Dermis microvascular lymphatic vessel endothelial cell (primary cell): ENCODE results near the gene DAD1. TPM values are rescaled to one million over a fixed set of nuclear protein-coding genes. Genes with fewer than 3 reads are reported as not detected.

Experiments used
- DNase-seq, 2 donors: peaks; one replicate each; pipeline versions ENCODE4 v3.0.0 to v3.0.0-alpha.2; 2010; ENCODE audit warnings: low read depth in 2 of 2
- total RNA-seq: library from RNA; depleted of rRNA; stranded (reverse); fragments of >200 nt; gene quantifications from 2 replicates; pipeline ENCODE4 v1.2.1, GENCODE V29; 2014

The DAD1 gene
- total RNA-seq, 1 donor from 2014 or later: 301 TPM

DNA sequence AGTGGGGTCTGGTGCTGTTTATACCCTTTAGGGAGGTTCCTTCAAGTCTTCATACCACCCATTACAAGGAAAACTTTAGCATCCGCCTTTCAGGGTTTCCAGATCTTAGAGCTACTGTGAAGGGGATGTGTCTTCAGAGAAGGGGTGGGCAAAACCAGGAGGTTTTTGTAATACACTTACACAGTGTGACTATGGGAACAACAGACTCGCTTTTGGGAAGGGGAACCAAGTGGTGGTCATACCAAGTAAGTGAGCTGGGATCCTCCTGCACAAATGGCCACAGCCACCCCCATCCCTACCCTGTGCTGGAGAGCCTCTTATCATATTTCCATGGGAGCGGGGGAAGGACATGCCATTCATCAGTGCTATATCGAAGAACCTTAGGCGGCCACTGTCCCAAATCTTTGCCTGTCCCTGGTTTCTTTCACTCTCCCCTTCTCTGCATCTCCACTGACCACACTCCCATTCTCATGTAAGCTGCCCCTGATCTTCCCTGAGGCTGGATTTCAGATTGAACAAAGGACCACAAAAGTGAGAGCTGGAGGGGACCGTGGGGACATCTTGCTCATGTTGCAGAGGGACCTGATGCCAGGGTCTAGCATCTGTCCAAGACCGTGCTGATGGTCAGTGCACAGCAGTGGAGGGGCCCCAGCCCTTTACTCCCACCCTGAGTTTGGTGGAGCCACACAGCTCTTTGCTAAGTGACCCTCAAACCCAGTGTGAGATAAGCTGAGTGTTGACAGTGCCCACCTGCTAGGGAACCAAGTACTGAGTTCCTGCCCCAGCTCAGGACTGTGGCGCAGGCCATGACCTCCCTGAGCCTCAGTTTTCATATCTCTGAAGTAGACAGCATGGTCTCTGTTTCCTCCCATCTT is 51.4 kb downstream of the DAD1 start:
- DNase-seq: no peak

DNA sequence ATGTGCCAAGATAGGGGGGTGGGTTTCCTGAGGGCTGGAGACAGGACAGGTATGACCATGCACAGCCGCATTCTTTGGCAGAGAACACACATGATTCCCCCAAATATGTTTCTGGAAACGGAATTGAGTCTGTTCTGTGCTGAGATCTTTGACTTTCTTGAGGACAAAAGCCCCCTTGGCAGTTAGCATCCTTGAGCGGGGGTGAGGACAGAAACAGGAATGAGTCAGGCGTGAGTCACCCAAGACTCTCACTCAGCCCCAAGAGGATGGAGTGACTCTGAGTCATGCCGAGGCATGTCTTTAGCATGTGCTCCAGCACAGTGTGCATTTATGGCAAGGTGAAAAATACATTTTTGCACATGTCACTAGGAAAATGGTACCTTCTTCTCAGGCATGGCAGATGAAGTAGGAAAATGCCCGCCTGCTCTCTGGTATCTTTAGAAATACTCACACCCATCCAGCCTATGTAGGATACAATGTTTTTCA is 52.1 kb downstream of the DAD1 start:
- peak in 1 of 2 donors; percentile 96 for DNase-seq

DNA sequence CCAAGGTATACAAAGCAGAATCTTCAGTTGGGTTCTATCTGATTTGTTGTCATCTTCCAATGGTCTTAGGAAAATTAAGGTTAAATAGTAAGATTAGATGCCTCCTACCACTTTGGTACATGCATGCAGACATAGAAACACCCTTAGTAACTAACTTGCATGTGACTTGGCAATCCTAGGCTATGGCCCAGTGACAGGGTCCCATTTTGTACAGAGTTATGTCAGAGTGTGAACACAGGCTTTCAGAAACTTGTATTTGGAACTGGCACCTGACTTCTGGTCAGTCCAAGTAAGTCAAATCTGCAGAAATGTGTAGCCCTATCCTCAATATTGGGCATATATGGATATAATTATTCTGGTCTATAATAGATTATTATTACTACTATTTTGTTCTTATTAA is 53.1 kb downstream of the DAD1 start:
- no peak for DNase-seq

DNA sequence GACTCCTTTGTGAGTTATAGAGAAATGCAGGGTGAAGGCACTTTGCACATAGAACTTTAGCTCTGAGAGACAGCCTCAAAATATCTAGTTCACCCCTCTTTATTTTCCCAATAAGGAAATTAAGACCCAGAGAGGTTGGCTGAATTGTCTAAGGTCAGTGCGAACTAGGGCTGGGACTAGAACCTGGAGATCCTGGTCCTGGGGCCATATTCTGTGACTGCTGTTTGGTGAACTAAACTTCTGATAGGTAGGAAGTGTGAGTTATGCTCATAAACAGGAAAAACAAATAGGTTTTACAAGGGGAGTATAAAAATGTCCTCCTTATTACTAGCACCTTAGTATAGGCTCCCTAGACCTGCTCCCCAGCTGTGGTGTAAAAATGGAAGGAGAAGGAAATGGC is 53.9 kb downstream of the DAD1 start:
- no peak for DNase-seq

DNA sequence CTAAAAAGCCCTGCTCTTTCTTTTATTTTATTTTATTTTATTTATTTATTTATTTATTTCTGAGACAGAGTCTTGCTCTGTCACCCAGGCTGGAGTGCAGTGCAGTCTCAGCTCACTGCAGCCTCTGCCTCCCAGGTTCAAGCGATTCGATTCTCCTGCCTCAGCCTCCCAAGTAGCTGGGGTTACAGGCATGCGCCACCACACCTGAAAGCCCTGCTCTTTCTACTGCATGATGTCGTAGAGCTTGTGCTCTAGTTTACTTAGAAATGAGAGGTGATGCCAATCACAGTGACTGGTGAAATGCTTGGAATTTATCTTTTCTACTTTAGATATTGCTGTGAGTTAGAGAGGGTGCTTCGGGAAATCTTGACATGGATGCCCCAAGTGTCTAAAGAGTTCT is 54.5 kb downstream of the DAD1 start:
- no peak for DNase-seq

DNA sequence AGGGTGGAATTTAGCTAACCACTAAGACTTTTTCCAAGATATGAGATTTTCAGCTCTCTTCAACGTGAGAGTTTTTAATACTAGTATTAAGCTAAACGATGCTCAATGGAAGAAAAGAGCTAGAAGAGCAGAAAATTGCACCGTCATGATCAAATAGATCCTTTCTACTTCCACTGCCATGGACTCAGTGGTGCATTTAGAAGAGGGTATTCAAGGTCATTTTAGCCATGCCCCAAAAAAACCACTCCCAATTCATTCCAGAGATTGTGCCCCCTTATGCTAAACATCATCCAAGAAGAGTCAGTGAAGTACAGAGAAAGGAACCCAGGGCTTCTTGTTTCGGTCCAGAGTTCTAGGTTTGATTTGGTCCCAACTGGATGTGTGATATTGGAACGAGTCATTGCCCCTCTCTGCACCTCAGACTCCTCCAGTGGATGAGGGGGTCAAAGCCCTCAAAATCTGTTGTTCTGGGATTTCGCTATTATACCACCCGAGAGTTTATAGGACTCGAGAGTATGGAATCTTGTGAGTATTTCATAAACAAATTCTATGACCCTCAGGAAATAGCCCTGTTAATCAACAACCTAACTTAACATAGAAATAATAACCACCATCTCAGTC is 55.2 kb downstream of the DAD1 start:
- DNase-seq: no peak

DNA sequence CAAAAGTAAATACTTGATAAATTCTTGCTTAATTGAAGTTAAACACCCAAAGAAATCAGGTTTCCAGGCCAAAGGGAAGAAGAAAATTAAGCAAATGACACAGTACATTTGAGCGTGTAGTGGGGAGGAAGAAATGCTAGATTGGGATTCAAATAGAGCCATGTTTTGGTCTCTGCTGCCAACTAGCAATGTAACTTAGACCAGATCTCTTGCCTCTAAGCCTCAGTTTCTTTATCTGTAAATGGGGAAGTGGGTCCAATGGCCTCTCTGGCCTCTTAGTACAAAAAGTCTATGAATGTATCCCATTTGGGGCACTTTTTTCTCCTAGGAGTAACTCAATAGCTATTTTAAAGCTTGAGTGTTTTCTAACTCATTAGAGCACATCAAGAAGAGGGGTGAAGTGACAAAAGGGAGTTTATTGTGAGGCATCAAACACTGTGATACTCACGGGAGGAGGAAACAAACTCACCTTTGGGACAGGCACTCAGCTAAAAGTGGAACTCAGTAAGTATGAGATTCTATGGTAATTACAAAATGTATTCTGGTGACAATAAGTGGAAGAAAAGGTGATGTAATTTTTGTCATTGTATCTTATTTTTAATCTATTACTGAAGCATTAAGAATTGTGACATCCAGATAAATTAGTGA is 55.8 kb downstream of the DAD1 start:
- DNase-seq: no peak

DNA sequence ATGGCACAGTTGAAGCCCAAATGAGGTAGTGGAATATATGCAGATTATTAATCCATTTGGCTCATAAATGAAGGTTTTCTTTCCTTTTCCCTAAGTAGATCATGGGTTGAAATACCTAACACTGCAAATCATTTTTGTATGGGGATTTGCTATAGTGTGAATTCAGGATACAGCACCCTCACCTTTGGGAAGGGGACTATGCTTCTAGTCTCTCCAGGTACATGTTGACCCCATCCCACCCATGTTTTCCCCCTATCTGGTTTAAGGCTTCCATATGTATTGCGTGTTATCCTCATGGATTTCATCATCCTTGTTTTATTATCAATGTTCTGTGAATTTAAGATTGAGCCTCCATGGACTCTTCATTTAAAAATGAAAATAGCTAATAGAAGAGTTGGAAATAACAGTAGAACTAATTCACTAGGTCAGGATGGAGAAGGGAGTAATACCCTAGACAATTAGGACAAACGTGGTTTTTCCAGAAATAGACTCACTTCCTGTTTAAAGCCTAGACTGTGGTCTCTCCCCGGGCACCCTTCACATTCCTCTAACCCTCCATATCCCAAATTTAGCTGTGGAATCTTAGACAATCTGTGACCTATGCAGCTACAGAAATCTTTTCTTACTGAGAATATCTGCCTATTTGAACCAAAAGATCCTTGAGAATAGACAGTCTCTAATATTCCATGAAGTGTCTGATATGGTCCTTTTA is 56.5 kb downstream of the DAD1 start:
- no peak for DNase-seq

DNA sequence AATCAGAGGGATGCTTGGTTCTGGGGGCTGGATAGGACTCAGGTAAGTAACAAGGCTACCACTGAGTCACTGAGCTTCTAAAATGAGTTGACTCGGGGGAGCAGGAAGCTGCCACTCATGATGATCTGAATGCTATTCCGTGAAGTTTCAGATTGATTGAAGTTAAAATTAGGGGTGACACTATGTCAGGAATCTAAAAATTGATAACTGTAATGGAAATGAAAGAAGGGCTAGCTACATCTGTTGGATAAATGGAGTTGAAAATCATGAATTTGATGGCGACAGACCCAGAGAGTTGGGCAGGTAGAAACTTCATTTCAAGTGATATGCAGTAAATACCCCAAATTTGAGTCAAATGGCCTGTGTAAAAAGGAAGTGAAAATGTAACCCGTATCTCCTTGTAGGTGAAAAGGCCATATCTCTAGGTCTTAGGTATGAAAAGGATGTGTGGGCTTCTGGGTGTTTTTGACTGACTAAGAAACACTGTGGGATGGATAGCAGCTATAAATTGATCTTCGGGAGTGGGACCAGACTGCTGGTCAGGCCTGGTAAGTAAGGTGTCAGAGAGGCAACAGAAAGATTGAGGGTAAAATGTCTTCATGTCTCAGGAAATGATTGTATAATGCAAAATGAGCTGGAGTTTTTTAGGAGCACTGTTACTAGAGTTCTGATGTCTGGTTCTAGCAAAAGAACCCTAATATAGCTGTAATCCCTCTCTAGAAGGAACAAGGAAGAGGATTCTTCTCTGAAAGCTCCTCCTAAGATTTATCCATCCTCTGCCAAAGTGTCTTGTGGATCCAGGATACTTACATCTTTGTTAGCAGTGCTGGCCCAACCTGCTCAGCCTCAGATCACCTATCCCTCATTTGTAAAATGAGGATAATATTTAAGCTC is 57.3 kb downstream of the DAD1 start:
- no peak for DNase-seq

DNA sequence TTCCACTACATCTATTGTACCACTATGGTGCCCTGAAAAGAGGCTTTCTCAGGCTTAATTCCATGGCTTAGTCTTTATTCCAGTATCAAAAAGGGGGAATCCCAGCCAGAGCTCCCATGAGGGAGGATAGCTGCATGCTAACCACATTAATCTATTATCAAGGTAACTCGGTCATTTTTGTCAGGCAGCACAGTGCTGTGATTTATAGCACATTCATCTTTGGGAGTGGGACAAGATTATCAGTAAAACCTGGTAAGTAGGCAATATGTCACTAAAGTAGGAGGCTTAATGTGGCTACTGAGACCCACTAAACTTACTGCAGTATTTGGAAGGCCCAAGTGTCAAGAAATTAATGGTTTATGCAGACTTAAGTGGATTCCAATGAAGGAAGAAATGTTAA is 58.9 kb downstream of the DAD1 start:
- DNase-seq: no peak

DNA sequence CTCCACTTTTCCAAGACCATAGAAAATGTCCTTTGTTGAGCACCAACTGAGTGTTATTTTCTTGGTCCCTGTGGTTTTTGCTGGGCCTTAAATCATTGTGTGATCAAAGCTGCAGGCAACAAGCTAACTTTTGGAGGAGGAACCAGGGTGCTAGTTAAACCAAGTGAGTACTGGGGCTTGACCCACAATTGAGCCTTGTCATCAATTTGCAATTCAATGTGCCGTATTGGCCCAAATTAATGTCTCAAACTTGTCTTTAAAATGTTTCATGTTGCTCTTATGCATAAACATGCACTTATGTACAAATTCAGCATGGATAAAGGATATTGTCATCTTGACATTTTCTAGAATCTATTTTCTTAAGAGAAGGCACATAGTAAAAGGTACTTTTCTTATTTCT is 62.3 kb downstream of the DAD1 start:
- DNase-seq: no peak

DNA sequence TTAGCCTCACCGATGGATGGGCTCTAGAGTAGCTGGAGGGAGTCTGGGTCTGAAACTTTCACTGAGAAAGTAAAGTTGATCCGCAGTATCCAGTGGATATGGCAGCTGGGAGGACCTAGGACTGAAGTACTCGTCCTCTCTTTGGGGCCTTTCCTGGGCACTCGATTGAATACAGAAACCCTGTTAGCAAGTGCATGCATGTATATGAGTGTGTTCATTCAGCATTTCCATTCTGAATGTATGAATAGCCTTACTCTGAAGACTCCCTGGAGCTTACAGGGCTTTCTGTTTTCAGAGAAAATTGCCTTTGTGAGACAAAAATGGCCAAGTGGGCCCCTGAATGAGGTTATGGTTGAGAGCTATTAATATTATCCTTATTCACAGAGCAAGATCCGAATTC is 62.8 kb downstream of the DAD1 start:
- DNase-seq: no peak

DNA sequence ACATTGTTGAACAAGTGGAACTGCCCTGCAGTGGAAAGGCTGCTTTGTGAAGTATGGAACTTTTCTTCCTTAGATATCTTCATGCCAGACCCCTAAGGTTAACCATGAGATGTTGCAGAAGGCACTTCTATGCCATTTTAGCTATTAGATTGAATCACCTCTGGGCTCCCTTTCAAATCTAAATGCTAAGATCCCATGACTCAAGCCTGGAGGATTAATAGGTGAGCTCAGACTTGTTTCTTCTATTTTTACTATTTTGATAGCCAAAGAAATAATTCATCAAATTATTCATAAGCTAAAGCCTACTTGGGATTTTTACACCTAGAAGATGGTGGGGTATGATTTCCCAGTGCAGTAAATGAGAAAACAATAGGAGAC is 64.3 kb downstream of the DAD1 start:
- DNase-seq: no peak

DNA sequence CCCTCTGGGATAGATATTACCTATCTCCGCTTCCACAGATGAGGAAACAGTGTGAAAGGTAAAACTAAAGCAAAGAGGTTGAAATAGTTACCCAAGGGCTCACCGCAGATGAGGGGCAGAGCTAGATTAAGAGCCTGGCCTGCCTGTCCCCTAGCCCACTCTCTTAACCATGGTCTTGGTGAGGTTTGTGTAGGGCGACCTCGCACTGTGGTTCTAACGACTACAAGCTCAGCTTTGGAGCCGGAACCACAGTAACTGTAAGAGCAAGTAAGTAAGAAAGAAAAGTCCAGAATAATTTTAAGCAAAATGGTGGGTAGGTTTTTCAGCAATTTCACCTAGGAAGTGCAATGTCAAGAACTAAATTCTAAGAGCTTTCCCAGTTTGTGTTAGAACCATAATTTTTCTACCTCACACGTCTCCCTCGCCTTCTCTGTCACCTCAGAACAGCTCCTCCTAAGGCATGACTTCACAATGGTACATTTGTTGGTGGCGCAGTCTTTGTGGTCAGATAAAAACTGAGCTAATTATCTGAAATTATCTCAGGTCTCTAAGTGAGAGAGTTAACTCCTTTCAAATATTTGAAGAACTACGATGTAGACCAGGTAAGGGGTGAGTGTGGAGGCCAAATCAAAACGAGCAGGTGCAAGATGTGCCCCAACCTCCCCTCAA is 64.8 kb downstream of the DAD1 start:
- DNase-seq: no peak

DNA sequence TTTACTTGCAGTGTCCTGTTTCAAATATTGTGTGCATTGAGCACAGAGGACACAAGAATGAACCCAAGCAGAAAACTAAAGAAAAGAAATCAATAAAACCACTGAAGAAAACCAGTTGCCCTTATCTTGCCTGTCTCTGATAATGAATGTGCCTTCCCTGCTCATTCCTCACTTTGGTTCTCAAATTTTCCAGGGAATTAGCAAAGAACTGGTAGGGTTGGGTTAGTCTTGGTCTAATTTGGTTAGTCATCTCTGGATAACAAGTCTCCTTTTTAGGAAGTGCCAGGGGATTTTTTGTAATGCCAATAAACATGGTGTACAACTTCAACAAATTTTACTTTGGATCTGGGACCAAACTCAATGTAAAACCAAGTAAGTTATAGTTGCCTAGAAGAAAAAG is 65.7 kb downstream of the DAD1 start:
- DNase-seq: no peak

DNA sequence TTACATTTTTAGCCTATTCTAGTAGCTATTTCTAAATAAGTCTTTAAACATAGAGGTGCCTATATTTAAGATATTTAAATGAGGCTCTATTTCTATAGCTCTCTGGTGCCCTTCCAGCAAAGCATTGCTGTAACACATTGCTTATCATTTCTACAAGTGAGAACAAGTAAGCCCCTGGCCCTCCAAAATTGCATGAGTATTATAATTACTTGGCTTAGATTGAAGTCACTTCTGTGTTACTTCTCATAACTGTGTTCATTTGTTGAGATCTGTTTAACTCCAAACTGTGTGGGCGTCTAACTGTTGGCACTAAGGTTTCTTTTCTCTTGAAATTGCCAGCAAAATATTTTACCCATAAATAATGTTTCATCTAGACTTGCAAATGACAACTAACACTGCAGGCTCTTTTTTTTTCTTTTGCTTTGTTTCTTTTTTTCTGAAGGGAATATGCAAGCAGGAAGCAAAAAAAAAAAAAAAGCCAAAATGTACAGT is 66.5 kb downstream of the DAD1 start:
- no peak for DNase-seq

DNA sequence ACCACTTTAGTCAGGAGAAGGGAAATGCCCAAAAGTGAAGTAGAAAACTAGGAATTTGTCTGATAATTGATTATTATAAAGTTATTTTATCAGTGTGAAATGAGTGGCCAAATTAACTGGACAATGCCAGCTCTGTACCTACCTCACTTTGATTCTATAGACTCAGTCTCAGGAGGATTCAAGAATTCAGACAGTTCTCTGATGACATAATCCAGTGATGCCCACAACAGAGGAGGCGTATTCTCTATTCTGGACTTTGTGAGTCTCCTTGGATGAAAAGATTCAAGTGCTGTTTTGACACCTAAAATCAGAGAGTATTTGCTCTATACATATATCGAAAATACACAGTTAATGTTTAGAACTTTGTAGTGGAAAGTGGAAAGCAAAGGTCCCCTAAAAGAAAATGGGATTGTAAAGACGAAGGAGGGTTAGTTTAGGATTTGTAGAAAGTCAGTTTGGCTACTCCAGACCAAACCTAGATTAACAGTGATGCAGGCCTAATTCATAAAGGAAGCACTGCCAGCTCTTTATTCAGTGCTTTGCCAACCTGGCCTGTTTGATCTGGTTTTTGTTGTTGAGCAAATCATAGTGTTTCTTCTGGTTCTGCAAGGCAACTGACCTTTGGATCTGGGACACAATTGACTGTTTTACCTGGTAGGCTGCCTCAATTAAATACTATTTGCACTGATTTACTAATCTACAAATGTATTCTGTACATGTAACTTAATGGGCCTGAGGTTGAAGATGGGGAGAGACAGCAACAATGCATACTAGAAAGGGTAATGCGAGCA is 67.4 kb downstream of the DAD1 start:
- no peak for DNase-seq

DNA sequence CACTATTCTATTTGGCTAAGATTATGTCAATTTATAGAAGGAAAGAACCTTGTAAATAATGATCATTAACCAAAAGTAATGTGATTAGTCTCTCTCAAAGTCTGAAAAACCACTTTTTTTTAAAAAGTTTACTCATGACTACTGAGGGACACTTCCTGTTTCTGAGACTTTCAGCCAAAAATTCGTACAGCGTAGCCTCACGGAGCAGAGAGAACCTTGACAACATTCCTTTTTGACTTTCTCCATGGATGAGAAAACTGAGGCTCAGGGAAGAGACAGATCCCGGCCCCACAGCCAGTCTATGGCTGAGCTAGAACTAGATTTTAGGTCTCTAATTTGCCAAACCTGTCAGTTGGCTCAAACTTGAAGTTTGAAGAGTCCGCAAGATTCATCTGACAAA is 68.2 kb downstream of the DAD1 start:
- DNase-seq: no peak
